Measurements from ENCODE around the gene ZNF638. TPM values are rescaled to one million over a fixed set of nuclear protein-coding genes. Genes with fewer than 3 reads are reported as not detected.

Gene ZNF638
- total and polyA plus RNA-seq, 2 of the 8 experiments (the other 6 are each of a cell fraction or from before 2014, with no cell fraction given), result 45.3 to 143 TPM

- WGBS, 2 experiments (ENCODE audit: extremely low coverage in 1 of 2, insufficient coverage in 1 of 2, insufficient read length in 1 of 2, insufficient replicate concordance in 2 of 2, low coverage in 1 of 2, low lambda C conversion rate in 2 of 2, missing lambda C conversion rate in 1 of 2), result 2% methylated on average over 4 of the region's 6 CpGs; no CpG with 5 or more reads in 1 of the 2 experiments
- H3K79me2 ChIP-seq (ENCODE audit: control insufficient read depth in 1 of 2, insufficient read depth in 2 of 2, low read length in 2 of 2), result peaks cover 8 to 63% of the 10 kb centered on the region in 2 experiments
- no peak for FAIRE-seq
Observed at GRCh38 chr2:71332435-71332796, 834 bp downstream of the ZNF638 start.

More at GRCh38 chr2:71332435-71332796, 834 bp downstream of the ZNF638 start:
- Histone ChIP-seq H4K20me1 (replicated peaks in 1 of 2; ENCODE audit: control insufficient read depth in 1 of 2, insufficient read depth in 2 of 2, low read length in 2 of 2) (peaks cover 8 to 13% of the 10 kb centered on the region in 2 experiments), H2AFZ (ENCODE audit: low read length) (no peak overlapping the region), H2BK15ac (ENCODE audit: low read length) (no peak overlapping the region), H3K36me3 (ENCODE audit: control insufficient read depth in 2 of 4, insufficient read depth in 4 of 4, low read length in 3 of 4) (peaks cover 0 to 3% (median 0%) of the 10 kb centered on the region in 4 experiments; a peak in 1 of 8 replicates), H3K27me3 (replicated peaks in 1 of 4; ENCODE audit: control insufficient read depth in 3 of 4, extremely low read depth in 1 of 4, insufficient read depth in 3 of 4, low read length in 3 of 4) (no peaks in the 10 kb centered on the region), H2BK12ac (ENCODE audit: low read depth, low read length) (peak overlapping the region; percentile 98; the same call in 1 of the 2 replicates), H3K27ac (ENCODE audit: low read depth, low read length) (peak overlapping the region; percentile 98), H3K9me3 (ENCODE audit: insufficient read depth in 2 of 2, low read depth in 1 of 2, low read length in 1 of 2) (no peaks in the 10 kb centered on the region), H2AK5ac (ENCODE audit: low read depth, low read length) (no peak overlapping the region), H3K4me2 (ENCODE audit: insufficient read depth in 1 of 2, low read depth in 2 of 2, low read length in 2 of 2) (peak overlapping the region; percentile 18 to 65), H3K14ac (ENCODE audit: insufficient read length) (no peak overlapping the region), H3K56ac (replicated peaks; ENCODE audit: insufficient read length, low read depth, low read length) (peak overlapping the region; percentile 85), H4K5ac (ENCODE audit: insufficient read length, low read depth, low read length) (no peak overlapping the region), H4K8ac (ENCODE audit: extremely low read depth, insufficient read depth, low read length) (peak overlapping the region; percentile 99; the same call in 1 of the 2 replicates), H3K4me3 (ENCODE audit: extremely low read depth in 1 of 4, insufficient read depth in 2 of 4, low read depth in 3 of 4, low read length in 4 of 4) (peak overlapping the region; percentile 69 to 94 (median 90)), H3K4ac (replicated peaks; ENCODE audit: insufficient read length, low read depth, low read length) (no peak overlapping the region), H4K91ac (replicated peaks; ENCODE audit: insufficient read length, low read length) (peak overlapping the region; percentile 58), H3K79me1 (ENCODE audit: low read depth, low read length) (no peaks in the 10 kb centered on the region; the same call in 1 of the 2 replicates), H2BK20ac (ENCODE audit: low read length) (no peak overlapping the region), H3K23ac (ENCODE audit: insufficient read length) (no peak overlapping the region), H3K4me1 (replicated peaks in 1 of 4; ENCODE audit: control insufficient read depth in 3 of 4, insufficient read depth in 4 of 4, low read length in 3 of 4) (peaks cover 4 to 6% (median 4%) of the 10 kb centered on the region in 4 experiments; a peak in 4 of 7 replicates), H3K9ac (replicated peaks in 1 of 4; ENCODE audit: extremely low read depth in 1 of 4, low read depth in 3 of 4, low read length in 3 of 4) (peak overlapping the region; percentile 97 to 99 (median 98)), H3K18ac (ENCODE audit: extremely low read depth, low read length) (peak overlapping the region; percentile 80), H3K23me2 (ENCODE audit: low read depth, low read length) (peaks cover 7% of the 10 kb centered on the region; the same call in 1 of the 2 replicates), H2BK5ac (ENCODE audit: low read depth, low read length) (peak overlapping the region; percentile 100), H2BK120ac (replicated peaks; ENCODE audit: low read depth, low read length) (no peak overlapping the region)
- ChIA-PET POLR2A (ENCODE audit: partially characterized antibody) (interaction anchor here (0.7 to 2.7 kb wide), 13 partner anchors 8 to 241 kb away, joined by 3 to 16 read pairs (median 4); partner anchors contain the start of gene PAIP2B), CTCF (ENCODE audit: partially characterized antibody) (interaction anchor here (0.7 to 4.6 kb wide), 12 partner anchors 8 to 144 kb away, joined by 3 to 19 read pairs (median 4); no protein-coding TSS in a partner anchor)
- DNase-seq (ENCODE audit: low read depth in 1 of 2, low spot score in 2 of 2), result no peak
- TF ChIP-seq RBBP5 (IDR thresholded peaks at IDR 0.05; ENCODE audit: borderline replicate concordance, low read depth, low read length) (no peak), RXRA (IDR thresholded peaks at IDR 0.05; ENCODE audit: insufficient read depth, low read depth, low read length) (no peak), MAX (IDR thresholded peaks at IDR 0.05) (no peak), SP4 (IDR thresholded peaks at IDR 0.05; ENCODE audit: low read length) (no peak), BRCA1 (IDR thresholded peaks at IDR 0.05; ENCODE audit: low read depth, low read length) (no peak), CHD2 (IDR thresholded peaks at IDR 0.05; ENCODE audit: low read length) (no peak), USF2 (IDR thresholded peaks at IDR 0.05; ENCODE audit: low read length) (no peak), TEAD4 (IDR thresholded peaks at IDR 0.05; ENCODE audit: low read depth, low read length) (no peak)

All from H1 (cell line).